ENCODE results near the gene TRIM47. TPM values are rescaled to one million over a fixed set of nuclear protein-coding genes. Genes with fewer than 3 reads are reported as not detected.

TRIM47 gene
- total RNA-seq, 1 experiment from 2014 or later, result 86.7 TPM

GRCh38 chr17:75878174-75878998 lies at the start of gene TRIM47 (continued):
- peak in 2 of 3 experiments; percentile 26 to 33; a peak in 3 of 6 replicates for TF ChIP-seq CTCF (IDR thresholded peaks at IDR 0.05 in 2 of 3, conservative IDR thresholded peaks at IDR 0.05 in 1 of 3; ENCODE audit: borderline replicate concordance in 1 of 3, insufficient read depth in 1 of 3, low read depth in 2 of 3, low read length in 2 of 3)
- TF ChIP-seq JUND (IDR thresholded peaks at IDR 0.05), result no peak
- peak; percentile 88 for TF ChIP-seq POLR2AphosphoS5 (IDR thresholded peaks at IDR 0.05; ENCODE audit: low read depth, low read length)

- ATAC-seq (peak; percentile 94), DNase-seq (ENCODE audit: low read depth, low spot score) (peak; percentile 46)
- no peak overlapping the region for H3K27ac ChIP-seq (ENCODE audit: low read depth, low read length)
- H3K9ac ChIP-seq (ENCODE audit: low read length), result no peak overlapping the region
- H3K27me3 ChIP-seq (ENCODE audit: insufficient read depth, low read length), result no peaks in the 10 kb centered on the region
- no peak overlapping the region for H2AFZ ChIP-seq (ENCODE audit: low read depth, low read length, poor library complexity, severe bottlenecking)
- intact Hi-C loops (cut with micrococcal nuclease), result loop anchor here (1.0 kb wide), 1 partner anchor 22 kb away; no protein-coding TSS in a partner anchor
- no peaks in the 10 kb centered on the region for H4K20me1 ChIP-seq (ENCODE audit: insufficient read depth)
- no peaks in the 10 kb centered on the region for H3K36me3 ChIP-seq (ENCODE audit: control insufficient read depth in 1 of 2, insufficient read depth in 2 of 2, low read length in 2 of 2)
- H3K4me1 ChIP-seq (ENCODE audit: control insufficient read depth in 1 of 2, insufficient read depth in 2 of 2, low read length in 2 of 2), result peaks cover 0 to 8% of the 10 kb centered on the region in 2 experiments; a peak in 2 of 4 replicates
- ChIA-PET RAD21 (ENCODE audit: low non-redundant PET in 1 of 2, low total read pairs in 2 of 2, uncharacterized antibody in 2 of 2, unreplicated experiment in 2 of 2) (interaction anchor here in 1 of 2 experiments (1.0 kb wide), 1 partner anchor 155 kb away, joined by 3 read pairs; no protein-coding TSS in a partner anchor), POLR2A (interaction anchor here (1.2 to 2.2 kb wide), 2 partner anchors 14 to 22 kb away, joined by 4 to 6 read pairs; partner anchors contain the start of gene FBF1), CTCF (interaction anchor here (0.6 to 2.2 kb wide), 11 partner anchors 10 to 162 kb away, joined by 3 to 18 read pairs (median 4); partner anchors contain the start of genes FBF1 and MRPL38)
- H3K4me2 ChIP-seq (ENCODE audit: low read length), result no peak overlapping the region
- no peaks in the 10 kb centered on the region for H3K79me2 ChIP-seq (ENCODE audit: insufficient read depth, low read length)
- no peak overlapping the region for H3K4me3 ChIP-seq (replicated peaks in 1 of 2; ENCODE audit: low read depth in 1 of 2, low read length in 2 of 2)
- BruUV-seq (replicated peaks), result TSS peak; percentile 37
- no peaks in the 10 kb centered on the region for H3K9me3 ChIP-seq (ENCODE audit: control insufficient read depth in 1 of 2, insufficient read depth in 1 of 2, low read depth in 1 of 2, low read length in 2 of 2)
- H3K9me2 ChIP-seq (ENCODE audit: insufficient read depth), result no peaks in the 10 kb centered on the region
- TF ChIP-seq SIN3A (IDR thresholded peaks at IDR 0.05; ENCODE audit: low read depth), result no peak
- TF ChIP-seq ZNF274 (IDR thresholded peaks at IDR 0.05; ENCODE audit: low read depth, low read length), result no peak
- peak; percentile 48 to 60 (median 50) for TF ChIP-seq CTCF (IDR thresholded peaks at IDR 0.05 in 2 of 3, conservative IDR thresholded peaks at IDR 0.05 in 1 of 3; ENCODE audit: borderline replicate concordance in 1 of 3, insufficient read depth in 1 of 3, low read depth in 2 of 3, low read length in 2 of 3)
- TF ChIP-seq EZH2 (IDR thresholded peaks at IDR 0.05), result no peak
- TF ChIP-seq MAX (IDR thresholded peaks at IDR 0.05), result no peak
- no peak for TF ChIP-seq ZBTB33 (IDR thresholded peaks at IDR 0.05; ENCODE audit: extremely low read depth, insufficient replicate concordance, low read length)
- no peak for TF ChIP-seq SP1 (IDR thresholded peaks at IDR 0.05; ENCODE audit: low read depth)
- TF ChIP-seq RAD21 (IDR thresholded peaks at IDR 0.05; ENCODE audit: low read depth), result peak; percentile 52; the same call in 1 of the 2 replicates
Observed at GRCh38 chr17:75927286-75927922, 49.0 kb upstream of the TRIM47 start.

Data from HCT116 (cell line).